GM18951 (cell line): ENCODE results near the gene FLNB.

Source experiments
- POLR2A ChIP-seq: IDR thresholded peaks from 4 replicates; pipeline ENCODE4 v1.6.1; 2011; ENCODE audit warnings: mild to moderate bottlenecking; ENCODE audit not compliant: insufficient read length, insufficient read depth; ENCODE audit errors: extremely low read depth
- in situ Hi-C: fragments of 300-500 bp; cut with MboI; formaldehyde crosslinking; loops from one replicate; pipeline ENCODE4 v1.12.0; 2022; ENCODE audit warnings: low sequenced_read_pairs, mixed read lengths, inconsistent platforms; ENCODE audit not compliant: unreplicated experiment

Gene FLNB

GRCh38 chr3:58006661-58007060 is 1.6 kb upstream of the FLNB start:
- TF ChIP-seq POLR2A = no peak
- in situ Hi-C loops = no loop called here

DNA sequence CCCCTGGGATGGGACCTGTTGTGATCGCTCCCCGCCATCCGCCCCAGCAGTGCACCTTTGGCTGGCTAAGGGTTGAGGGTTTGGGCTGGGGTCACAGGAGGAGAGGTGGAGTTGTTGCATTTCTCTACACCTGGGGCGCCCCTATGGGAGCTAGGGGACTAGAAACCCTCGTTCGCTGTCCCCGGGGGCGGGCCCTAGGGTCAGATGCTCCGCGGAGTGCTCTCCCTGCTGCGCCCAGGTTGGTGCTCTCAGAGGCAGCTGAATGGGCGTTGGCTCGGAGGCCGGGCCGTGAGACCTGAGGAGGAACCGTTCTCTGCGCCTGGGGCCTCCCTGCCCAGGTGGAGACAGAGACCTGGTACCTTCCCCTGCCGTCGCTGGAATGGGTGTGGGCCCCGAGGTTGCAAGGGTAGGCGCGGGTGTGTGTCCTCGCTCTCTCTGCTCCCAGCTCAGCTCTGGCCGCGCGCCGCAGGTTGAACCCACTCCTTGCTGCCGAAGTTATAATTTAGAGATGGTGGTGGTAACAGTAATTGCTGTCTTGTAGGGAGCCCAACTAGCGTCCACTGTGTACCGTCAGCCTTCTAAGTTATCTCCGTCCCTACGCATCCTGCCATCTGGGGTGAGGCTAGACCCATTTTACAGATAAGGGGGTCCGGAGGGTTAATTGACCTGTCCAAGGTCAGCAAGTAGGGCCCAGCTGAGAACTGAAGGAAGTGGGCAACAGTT is 965 bp downstream of the FLNB start:
- in situ Hi-C loops = no loop called here
- TF ChIP-seq POLR2A = no peak

DNA sequence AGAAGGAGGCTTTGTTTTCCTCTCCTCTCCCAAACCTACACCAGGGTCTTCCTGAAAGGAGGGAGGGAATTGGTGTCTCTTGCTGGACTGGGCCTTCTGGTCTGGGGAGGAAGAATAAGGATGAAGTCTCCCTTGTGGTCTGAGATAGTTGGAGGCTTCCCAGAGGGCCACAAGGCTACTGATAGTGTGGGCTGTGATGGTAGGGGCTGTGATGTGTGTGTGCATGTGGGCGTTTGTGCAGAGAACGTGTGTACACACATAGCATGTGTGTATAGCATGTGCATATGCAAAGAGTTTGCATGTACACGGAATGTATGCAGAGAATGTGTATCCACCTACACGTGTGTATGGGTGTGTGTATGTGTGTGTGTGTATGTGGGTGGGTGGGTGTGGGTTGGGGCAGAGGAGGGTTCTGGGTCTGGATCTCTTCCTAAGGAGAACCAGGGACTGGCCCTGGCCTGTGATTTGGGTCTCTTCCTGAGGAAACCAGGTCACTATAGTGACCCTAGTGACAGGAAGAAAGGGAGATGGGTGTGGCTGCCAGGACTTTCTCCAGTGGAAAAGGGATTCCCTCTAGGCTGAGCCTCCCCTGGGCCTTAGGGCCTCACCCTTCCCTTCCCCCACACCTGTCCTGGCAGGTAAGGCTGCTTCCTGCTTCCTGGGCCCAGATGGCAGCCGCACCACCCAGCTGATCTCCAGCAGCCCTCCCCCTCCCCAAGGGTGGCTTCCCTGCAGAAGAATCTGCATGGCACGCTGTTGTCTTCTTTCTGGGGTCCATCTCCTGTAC is 1.7 kb downstream of the FLNB start:
- TF ChIP-seq POLR2A = no peak
- in situ Hi-C loops = loop anchor here (10.0 kb wide), 1 partner anchor 165 kb away; no protein-coding TSS in a partner anchor

DNA sequence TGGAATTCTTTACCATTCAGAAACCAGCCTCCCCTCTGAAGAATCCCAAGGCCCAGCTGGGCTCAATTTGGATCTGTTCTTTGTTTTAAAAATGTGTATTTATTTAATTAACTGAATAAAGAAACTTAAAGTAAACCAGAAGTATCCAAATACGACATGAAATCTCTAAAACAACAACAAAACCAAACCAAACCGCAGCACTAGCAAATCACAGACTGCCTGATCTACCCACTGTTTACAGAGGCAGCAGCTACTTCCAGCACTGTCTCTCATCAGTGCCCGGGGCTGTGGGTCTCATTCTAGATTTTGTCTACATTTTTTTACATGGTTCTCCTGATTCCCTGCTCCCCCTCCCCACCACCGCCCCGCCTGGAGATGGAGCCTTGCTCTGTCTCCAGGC is 2.3 kb downstream of the FLNB start:
- in situ Hi-C loops = loop anchor here (10.0 kb wide), 1 partner anchor 164 kb away; no protein-coding TSS in a partner anchor
- no peak for TF ChIP-seq POLR2A

DNA sequence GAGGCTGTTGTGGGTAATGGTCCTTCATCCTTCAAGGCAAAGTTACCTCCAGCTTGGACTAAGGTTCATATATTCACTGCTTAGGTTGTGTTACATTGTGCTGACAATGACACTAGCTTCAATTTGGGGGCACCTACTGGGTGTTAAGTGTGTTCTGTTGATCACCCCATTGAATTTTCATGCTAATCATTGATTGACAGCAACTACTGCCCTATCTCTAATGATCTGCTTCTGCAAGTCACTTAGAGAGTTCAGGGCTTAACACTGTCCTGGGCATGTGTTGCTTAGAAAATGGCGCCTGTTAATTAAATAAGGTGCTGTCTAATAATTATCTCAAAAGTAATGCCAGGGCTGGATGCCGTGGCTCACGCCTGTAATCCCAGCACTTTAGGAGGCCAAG is 3.4 kb downstream of the FLNB start:
- TF ChIP-seq POLR2A = no peak
- in situ Hi-C loops = loop anchor here (10.0 kb wide), 1 partner anchor 163 kb away; no protein-coding TSS in a partner anchor

GRCh38 chr3:58012302-58012701 is 4.1 kb downstream of the FLNB start:
- in situ Hi-C loops = loop anchor here (10.0 kb wide), 1 partner anchor 162 kb away; no protein-coding TSS in a partner anchor
- TF ChIP-seq POLR2A = no peak

DNA sequence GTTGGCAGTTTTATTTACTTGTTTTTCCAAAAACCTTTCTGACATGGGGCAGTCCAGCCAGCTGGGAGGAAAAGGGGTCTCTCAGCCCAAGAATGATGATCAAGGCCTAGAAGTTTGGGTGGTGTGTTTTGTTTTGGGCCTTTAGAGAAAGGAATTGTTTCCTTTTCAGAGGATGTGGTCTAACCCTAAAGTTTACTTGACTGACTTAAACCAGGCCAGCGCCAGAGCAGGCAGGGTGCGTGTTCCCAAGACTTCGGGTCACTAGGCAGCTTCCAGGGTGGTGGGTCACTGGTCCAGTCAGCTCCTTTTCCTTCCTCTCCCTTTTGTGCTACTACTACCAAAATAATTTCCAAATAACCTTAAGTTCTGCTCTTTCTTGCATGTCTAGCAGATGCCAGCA is 4.9 kb downstream of the FLNB start:
- no peak for TF ChIP-seq POLR2A

DNA sequence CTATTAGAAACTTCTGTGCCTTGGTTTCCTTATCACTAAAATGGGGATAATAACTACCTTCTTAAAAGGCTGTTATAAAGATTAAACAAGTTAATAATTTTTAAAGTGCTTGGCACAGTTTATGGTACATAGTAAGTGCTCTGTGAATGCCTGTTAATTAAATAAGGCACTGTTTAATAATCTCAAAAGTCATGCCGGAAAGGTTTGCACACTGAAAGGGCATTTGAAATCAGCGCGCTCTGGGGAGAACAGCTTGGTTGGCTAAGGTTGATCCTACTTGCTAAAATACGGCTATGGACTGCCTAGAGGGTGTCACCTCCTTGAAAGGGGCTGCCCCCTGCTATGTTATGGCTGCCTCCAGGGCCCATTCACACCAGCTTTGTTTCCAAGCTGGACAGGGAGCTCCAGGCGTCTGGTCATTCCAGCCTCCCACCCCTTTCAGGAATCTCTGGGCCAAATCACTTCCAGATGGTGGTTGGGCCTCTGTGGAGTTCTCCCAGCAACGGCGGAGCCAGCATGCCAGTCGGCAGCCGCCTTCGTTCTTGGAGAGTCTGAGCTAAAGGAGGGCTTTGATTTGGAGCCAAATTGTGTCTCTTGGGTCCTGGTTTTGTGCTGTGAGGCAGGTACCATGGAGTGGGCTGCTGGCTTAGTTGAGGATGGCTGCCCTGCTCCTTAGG is 5.9 kb downstream of the FLNB start:
- no peak for TF ChIP-seq POLR2A
- in situ Hi-C loops = loop anchor here (10.0 kb wide), 1 partner anchor 161 kb away; no protein-coding TSS in a partner anchor

More for the DNA sequence above, 4.9 kb downstream of the FLNB start:
- in situ Hi-C loops = loop anchor here (10.0 kb wide), 1 partner anchor 162 kb away; no protein-coding TSS in a partner anchor

DNA sequence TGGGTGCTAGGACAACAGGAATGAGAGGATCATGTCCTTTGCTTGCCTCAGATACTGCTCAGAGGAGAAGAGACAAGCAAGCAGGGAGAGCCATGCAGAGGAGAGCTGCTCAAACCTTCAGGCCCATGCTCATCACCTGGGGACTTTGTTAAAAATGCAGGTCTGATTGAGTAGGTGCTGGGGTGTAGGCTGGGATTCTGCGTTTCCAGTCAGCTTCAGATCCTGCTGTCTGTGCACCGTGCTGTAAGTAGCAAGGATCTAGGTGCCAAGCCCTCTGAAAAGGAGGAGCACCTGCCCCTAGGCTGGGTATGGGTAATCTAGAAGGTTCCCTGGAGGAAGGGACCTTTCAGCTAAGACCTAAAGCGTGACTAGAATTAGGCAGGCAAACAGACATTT is 7.3 kb downstream of the FLNB start:
- TF ChIP-seq POLR2A = no peak

DNA sequence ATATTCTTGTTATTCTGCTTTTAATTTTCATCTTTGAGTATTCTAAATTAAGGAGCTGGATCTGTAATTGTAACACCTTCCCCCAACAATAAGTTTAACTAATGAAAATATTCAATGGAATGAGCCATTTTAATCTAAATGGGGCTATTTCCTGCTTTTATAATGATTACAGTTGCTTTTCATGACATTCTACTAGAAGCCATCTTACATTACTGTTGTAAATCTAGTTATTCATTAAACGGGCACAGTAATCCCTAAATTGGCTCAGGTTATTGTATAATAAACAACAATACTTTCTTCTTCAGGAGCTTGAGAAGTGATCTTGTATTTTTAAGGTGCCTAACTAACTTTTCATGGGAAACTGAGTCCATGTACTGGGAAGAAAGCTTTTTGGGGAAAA is 8.5 kb downstream of the FLNB start:
- TF ChIP-seq POLR2A = no peak
- in situ Hi-C loops = loop anchor here (10.0 kb wide), 1 partner anchor 158 kb away; no protein-coding TSS in a partner anchor

More for the DNA sequence above, 7.3 kb downstream of the FLNB start:
- in situ Hi-C loops = loop anchor here (10.0 kb wide), 1 partner anchor 159 kb away; no protein-coding TSS in a partner anchor

DNA sequence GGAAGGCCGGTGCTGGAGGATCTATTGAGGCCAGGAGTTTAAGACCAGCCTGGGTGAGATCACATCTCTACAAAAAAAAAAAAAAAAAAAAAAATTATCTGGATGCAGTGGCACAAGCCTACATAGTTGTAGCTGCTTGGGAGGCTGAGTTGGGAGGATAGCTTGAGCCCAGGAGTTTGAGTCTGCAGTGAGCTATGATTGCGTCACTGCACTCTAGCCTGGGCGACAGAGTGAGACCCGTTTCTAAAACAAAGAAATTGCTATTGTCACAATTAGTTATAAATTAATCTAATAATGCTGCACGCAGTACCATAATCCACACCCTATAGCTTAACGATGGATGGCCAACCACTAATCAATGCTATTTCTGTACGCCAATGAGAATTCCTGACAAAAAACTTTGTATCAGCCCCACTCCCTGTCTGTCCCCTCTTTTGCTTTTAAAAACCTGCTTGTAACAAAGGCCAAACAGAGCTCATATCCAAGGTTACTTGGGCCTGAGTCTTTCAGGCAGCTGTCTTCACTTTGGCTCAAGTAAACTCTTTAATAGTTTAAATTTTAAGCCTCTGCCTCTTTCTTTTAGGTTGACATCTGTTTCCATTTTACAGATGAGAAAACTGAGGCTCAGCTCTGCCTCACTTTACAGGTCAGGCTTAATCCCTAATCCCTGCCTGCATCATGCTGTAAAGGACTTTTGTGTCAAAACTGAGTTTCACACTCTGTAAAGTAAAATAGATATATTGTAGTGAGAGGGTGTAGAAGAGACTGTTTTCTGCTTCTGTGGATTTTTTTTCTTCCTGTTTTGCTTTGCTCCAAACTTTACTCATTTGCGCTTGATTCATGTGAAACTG is 10.9 kb downstream of the FLNB start:
- in situ Hi-C loops = loop anchor here (10.0 kb wide), 1 partner anchor 156 kb away; no protein-coding TSS in a partner anchor
- TF ChIP-seq POLR2A = no peak

DNA sequence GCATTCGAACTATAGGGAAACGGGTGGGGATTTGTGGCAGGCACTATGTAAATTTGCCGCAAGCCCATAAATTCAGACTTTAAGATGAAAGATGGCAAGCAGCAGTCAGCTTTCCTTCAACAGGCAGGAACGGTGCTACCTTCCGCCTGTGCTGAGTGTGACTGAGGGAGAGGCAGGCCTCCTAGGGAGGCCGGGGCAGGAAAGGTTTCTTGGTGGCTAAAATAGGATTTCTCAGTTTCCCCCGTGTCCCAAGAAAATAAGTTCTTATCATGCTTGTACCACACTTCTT is 12.5 kb downstream of the FLNB start:
- in situ Hi-C loops = no loop called here
- no peak for TF ChIP-seq POLR2A
